K562 (cell line): Measurements from ENCODE around the gene FGF14.

Experiments
- FOXP1 ChIP-seq: sonication (generic); formaldehyde crosslinking; IDR thresholded peaks from 2 replicates; pipeline ENCODE4 v1.8.0; 2022; ENCODE audit warnings: mild to moderate bottlenecking, missing genetic modification reagents
- GABPA ChIP-seq: fragments of 200-800 bp; sonication (Bioruptor generic); conservative IDR thresholded peaks from 2 replicates; pipeline ENCODE4 v1.6.1; 2016; ENCODE audit warnings: low read depth, missing genetic modification characterization, missing compliant biosample characterization
- HNRNPK ChIP-seq: fragments of 200-400 bp; formaldehyde crosslinking; IDR thresholded peaks from one replicate; pipeline ENCODE4 v1.6.1; 2018; ENCODE audit warnings: mild to moderate bottlenecking, low read depth, low read length; ENCODE audit not compliant: poor library complexity, severe bottlenecking
- JUND ChIP-seq, 2 experiments: IDR thresholded peaks; 2 replicates in 1 of 2; 3 replicates in 1 of 2; pipeline ENCODE4 v1.6.1; 2011; ENCODE audit warnings: borderline replicate concordance in 2 of 2, low read depth in 2 of 2, low read length in 2 of 2, improper control_type of control experiment in 1 of 2, missing biosample characterization in 1 of 2, missing genetic modification characterization in 1 of 2, missing genetic modification reagents in 1 of 2
- NFIX ChIP-seq: fragments of 250-450 bp; sonication (Bioruptor Pico); IDR thresholded peaks from 2 replicates; pipeline ENCODE4 v1.4.0; 2020; ENCODE audit warnings: low read depth, mild to moderate bottlenecking, moderate library complexity
- PML ChIP-seq: IDR thresholded peaks from 2 replicates; pipeline ENCODE4 v1.6.1; 2012; ENCODE audit warnings: low read length, inconsistent platforms
- SMC3 ChIP-seq: conservative IDR thresholded peaks from 2 replicates; pipeline ENCODE4 v1.6.1; 2011; ENCODE audit warnings: low read depth, low read length, improper control_type of control experiment; ENCODE audit not compliant: insufficient read depth
- TARDBP ChIP-seq: fragments of 450-650 bp; IDR thresholded peaks from 2 replicates; pipeline ENCODE4 v1.6.1; 2016
- ZNF165 ChIP-seq: fragments of 250-450 bp; sonication (Bioruptor Pico); IDR thresholded peaks from 2 replicates; pipeline ENCODE4 v1.4.0; 2020; ENCODE audit warnings: borderline replicate concordance
- TF ChIP-seq, protein P1 (sequence below), 3 experiments: IDR thresholded peaks in 2 of 3; conservative IDR thresholded peaks in 1 of 3; 2 replicates each; pipeline ENCODE4 v1.5.1; 2011 to 2012; ENCODE audit warnings: low read length in 3 of 3, mild to moderate bottlenecking in 3 of 3, control low read depth in 2 of 3, improper control_type of control experiment in 1 of 3, inconsistent platforms in 1 of 3, low read depth in 1 of 3, mixed read lengths in 1 of 3, moderate library complexity in 1 of 3; ENCODE audit not compliant: insufficient read depth in 2 of 3
- TF ChIP-seq, protein P2 (sequence below), 2 experiments: IDR thresholded peaks in 1 of 2; conservative IDR thresholded peaks in 1 of 2; 2 replicates each; pipeline ENCODE4 v1.6.1; 2016; ENCODE audit warnings: low read depth in 2 of 2, mild to moderate bottlenecking in 1 of 2, missing compliant biosample characterization in 1 of 2, missing genetic modification characterization in 1 of 2, moderate library complexity in 1 of 2
- TF ChIP-seq, protein P3 (sequence below): fragments of 450-650 bp; IDR thresholded peaks from 2 replicates; pipeline ENCODE4 v1.6.1; 2017; ENCODE audit warnings: antibody characterized with exemption, mild to moderate bottlenecking
- TF ChIP-seq, protein P4 (sequence below): sonication (generic); formaldehyde crosslinking; IDR thresholded peaks from 2 replicates; pipeline ENCODE4 v1.8.1; 2023; ENCODE audit warnings: mild to moderate bottlenecking, missing genetic modification reagents
- TF ChIP-seq, protein P5 (sequence below): fragments of 450-650 bp; IDR thresholded peaks from 2 replicates; pipeline ENCODE4 v1.6.1; 2016; ENCODE audit warnings: missing biosample characterization, missing genetic modification characterization

DNA sequence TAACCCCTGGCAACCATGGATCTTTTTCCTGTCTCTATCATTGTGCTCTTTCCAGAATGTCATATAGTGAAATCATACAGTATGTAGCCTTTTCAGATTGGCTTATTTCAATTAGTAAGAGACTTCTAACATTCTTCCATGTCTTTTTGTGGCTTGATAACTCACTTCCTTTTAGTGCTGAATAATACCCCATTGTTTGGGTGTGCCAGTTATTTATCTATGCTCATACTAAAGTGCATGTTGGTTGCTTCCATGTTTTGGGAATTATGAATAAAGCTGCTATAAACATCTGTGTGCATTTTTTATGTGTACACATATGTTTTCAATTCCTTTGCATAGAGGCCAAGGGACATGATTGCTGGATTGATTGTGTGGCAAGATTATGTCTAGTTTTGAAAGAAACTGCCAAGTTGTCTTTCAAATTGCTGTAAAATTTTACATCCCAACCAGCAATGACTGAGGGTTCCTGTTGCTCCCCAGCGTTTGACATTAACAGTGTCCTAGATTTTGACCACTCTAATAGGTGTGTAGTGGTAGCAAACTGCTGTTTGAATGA, 590.5 kb downstream of the FGF14 start:
- TF ChIP-seq JUND (IDR thresholded peaks at IDR 0.05; ENCODE audit: borderline replicate concordance, low read depth, low read length) (no peak), JUND (tag; IDR thresholded peaks at IDR 0.05; ENCODE audit: borderline replicate concordance, low read depth, low read length) (no peak), PML (no peak), ZNF165 (CRISPR knock-in tag) (no peak), TARDBP (no peak), NFIX (CRISPR knock-in tag) (no peak), SMC3 (no peak), GABPA (tag) (no peak), HNRNPK (no peak), FOXP1 (no peak)
- TF ChIP-seq, protein P1, sequence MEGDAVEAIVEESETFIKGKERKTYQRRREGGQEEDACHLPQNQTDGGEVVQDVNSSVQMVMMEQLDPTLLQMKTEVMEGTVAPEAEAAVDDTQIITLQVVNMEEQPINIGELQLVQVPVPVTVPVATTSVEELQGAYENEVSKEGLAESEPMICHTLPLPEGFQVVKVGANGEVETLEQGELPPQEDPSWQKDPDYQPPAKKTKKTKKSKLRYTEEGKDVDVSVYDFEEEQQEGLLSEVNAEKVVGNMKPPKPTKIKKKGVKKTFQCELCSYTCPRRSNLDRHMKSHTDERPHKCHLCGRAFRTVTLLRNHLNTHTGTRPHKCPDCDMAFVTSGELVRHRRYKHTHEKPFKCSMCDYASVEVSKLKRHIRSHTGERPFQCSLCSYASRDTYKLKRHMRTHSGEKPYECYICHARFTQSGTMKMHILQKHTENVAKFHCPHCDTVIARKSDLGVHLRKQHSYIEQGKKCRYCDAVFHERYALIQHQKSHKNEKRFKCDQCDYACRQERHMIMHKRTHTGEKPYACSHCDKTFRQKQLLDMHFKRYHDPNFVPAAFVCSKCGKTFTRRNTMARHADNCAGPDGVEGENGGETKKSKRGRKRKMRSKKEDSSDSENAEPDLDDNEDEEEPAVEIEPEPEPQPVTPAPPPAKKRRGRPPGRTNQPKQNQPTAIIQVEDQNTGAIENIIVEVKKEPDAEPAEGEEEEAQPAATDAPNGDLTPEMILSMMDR (IDR thresholded peaks at IDR 0.05 in 2 of 3, conservative IDR thresholded peaks at IDR 0.05 in 1 of 3; ENCODE audit: insufficient read depth in 2 of 3, low read depth in 1 of 3, low read length in 3 of 3), result no peak
- TF ChIP-seq, protein P2, sequence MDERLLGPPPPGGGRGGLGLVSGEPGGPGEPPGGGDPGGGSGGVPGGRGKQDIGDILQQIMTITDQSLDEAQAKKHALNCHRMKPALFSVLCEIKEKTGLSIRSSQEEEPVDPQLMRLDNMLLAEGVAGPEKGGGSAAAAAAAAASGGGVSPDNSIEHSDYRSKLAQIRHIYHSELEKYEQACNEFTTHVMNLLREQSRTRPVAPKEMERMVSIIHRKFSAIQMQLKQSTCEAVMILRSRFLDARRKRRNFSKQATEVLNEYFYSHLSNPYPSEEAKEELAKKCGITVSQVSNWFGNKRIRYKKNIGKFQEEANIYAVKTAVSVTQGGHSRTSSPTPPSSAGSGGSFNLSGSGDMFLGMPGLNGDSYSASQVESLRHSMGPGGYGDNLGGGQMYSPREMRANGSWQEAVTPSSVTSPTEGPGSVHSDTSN (CRISPR knock-in tag; IDR thresholded peaks at IDR 0.05; ENCODE audit: low read depth), result no peak
- TF ChIP-seq, protein P2 (tag; conservative IDR thresholded peaks at IDR 0.05; ENCODE audit: low read depth), result no peak
- TF ChIP-seq, protein P3, sequence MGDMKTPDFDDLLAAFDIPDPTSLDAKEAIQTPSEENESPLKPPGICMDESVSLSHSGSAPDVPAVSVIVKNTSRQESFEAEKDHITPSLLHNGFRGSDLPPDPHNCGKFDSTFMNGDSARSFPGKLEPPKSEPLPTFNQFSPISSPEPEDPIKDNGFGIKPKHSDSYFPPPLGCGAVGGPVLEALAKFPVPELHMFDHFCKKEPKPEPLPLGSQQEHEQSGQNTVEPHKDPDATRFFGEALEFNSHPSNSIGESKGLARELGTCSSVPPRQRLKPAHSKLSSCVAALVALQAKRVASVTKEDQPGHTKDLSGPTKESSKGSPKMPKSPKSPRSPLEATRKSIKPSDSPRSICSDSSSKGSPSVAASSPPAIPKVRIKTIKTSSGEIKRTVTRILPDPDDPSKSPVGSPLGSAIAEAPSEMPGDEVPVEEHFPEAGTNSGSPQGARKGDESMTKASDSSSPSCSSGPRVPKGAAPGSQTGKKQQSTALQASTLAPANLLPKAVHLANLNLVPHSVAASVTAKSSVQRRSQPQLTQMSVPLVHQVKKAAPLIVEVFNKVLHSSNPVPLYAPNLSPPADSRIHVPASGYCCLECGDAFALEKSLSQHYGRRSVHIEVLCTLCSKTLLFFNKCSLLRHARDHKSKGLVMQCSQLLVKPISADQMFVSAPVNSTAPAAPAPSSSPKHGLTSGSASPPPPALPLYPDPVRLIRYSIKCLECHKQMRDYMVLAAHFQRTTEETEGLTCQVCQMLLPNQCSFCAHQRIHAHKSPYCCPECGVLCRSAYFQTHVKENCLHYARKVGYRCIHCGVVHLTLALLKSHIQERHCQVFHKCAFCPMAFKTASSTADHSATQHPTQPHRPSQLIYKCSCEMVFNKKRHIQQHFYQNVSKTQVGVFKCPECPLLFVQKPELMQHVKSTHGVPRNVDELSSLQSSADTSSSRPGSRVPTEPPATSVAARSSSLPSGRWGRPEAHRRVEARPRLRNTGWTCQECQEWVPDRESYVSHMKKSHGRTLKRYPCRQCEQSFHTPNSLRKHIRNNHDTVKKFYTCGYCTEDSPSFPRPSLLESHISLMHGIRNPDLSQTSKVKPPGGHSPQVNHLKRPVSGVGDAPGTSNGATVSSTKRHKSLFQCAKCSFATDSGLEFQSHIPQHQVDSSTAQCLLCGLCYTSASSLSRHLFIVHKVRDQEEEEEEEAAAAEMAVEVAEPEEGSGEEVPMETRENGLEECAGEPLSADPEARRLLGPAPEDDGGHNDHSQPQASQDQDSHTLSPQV, result no peak
- TF ChIP-seq, protein P4, sequence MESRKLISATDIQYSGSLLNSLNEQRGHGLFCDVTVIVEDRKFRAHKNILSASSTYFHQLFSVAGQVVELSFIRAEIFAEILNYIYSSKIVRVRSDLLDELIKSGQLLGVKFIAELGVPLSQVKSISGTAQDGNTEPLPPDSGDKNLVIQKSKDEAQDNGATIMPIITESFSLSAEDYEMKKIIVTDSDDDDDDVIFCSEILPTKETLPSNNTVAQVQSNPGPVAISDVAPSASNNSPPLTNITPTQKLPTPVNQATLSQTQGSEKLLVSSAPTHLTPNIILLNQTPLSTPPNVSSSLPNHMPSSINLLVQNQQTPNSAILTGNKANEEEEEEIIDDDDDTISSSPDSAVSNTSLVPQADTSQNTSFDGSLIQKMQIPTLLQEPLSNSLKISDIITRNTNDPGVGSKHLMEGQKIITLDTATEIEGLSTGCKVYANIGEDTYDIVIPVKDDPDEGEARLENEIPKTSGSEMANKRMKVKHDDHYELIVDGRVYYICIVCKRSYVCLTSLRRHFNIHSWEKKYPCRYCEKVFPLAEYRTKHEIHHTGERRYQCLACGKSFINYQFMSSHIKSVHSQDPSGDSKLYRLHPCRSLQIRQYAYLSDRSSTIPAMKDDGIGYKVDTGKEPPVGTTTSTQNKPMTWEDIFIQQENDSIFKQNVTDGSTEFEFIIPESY, result no peak
- TF ChIP-seq, protein P5, sequence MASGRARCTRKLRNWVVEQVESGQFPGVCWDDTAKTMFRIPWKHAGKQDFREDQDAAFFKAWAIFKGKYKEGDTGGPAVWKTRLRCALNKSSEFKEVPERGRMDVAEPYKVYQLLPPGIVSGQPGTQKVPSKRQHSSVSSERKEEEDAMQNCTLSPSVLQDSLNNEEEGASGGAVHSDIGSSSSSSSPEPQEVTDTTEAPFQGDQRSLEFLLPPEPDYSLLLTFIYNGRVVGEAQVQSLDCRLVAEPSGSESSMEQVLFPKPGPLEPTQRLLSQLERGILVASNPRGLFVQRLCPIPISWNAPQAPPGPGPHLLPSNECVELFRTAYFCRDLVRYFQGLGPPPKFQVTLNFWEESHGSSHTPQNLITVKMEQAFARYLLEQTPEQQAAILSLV (tag), result no peak
